Measurements from ENCODE around the gene SLC6A6.

GRCh38 chr3:14494279-14494972, 92.0 kb downstream of the SLC6A6 start:
- no peak for TF ChIP-seq SMC3 (IDR thresholded peaks at IDR 0.05; ENCODE audit: low read depth, low read length)
- TF ChIP-seq, protein P1, sequence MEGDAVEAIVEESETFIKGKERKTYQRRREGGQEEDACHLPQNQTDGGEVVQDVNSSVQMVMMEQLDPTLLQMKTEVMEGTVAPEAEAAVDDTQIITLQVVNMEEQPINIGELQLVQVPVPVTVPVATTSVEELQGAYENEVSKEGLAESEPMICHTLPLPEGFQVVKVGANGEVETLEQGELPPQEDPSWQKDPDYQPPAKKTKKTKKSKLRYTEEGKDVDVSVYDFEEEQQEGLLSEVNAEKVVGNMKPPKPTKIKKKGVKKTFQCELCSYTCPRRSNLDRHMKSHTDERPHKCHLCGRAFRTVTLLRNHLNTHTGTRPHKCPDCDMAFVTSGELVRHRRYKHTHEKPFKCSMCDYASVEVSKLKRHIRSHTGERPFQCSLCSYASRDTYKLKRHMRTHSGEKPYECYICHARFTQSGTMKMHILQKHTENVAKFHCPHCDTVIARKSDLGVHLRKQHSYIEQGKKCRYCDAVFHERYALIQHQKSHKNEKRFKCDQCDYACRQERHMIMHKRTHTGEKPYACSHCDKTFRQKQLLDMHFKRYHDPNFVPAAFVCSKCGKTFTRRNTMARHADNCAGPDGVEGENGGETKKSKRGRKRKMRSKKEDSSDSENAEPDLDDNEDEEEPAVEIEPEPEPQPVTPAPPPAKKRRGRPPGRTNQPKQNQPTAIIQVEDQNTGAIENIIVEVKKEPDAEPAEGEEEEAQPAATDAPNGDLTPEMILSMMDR (IDR thresholded peaks at IDR 0.05) = no peak
- TF ChIP-seq, protein P2, sequence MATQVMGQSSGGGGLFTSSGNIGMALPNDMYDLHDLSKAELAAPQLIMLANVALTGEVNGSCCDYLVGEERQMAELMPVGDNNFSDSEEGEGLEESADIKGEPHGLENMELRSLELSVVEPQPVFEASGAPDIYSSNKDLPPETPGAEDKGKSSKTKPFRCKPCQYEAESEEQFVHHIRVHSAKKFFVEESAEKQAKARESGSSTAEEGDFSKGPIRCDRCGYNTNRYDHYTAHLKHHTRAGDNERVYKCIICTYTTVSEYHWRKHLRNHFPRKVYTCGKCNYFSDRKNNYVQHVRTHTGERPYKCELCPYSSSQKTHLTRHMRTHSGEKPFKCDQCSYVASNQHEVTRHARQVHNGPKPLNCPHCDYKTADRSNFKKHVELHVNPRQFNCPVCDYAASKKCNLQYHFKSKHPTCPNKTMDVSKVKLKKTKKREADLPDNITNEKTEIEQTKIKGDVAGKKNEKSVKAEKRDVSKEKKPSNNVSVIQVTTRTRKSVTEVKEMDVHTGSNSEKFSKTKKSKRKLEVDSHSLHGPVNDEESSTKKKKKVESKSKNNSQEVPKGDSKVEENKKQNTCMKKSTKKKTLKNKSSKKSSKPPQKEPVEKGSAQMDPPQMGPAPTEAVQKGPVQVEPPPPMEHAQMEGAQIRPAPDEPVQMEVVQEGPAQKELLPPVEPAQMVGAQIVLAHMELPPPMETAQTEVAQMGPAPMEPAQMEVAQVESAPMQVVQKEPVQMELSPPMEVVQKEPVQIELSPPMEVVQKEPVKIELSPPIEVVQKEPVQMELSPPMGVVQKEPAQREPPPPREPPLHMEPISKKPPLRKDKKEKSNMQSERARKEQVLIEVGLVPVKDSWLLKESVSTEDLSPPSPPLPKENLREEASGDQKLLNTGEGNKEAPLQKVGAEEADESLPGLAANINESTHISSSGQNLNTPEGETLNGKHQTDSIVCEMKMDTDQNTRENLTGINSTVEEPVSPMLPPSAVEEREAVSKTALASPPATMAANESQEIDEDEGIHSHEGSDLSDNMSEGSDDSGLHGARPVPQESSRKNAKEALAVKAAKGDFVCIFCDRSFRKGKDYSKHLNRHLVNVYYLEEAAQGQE (IDR thresholded peaks at IDR 0.05; ENCODE audit: low read depth, low read length) = no peak

All from SK-N-SH (cell line).